GM23248 (cell line): Measurements from ENCODE around the gene ADGRG1.

Experiments used
- EZH2 ChIP-seq: fragments of 200-600 bp; sonication (generic); IDR thresholded peaks from 2 replicates; pipeline ENCODE4 v1.6.1; 2018; ENCODE audit warnings: antibody characterized with exemption, mild to moderate bottlenecking; ENCODE audit not compliant: insufficient read depth, poor library complexity, severe bottlenecking
- EZH2phosphoT487 ChIP-seq: fragments of 200-600 bp; sonication (generic); IDR thresholded peaks from 2 replicates; pipeline ENCODE4 v1.6.1; 2018; ENCODE audit warnings: antibody characterized with exemption, moderate library complexity, mild to moderate bottlenecking, low read depth; ENCODE audit not compliant: insufficient read depth

GRCh38 chr16:57682809-57683635 is 54.6 kb downstream of the ADGRG1 start:
- no peak for TF ChIP-seq EZH2
- TF ChIP-seq EZH2phosphoT487: no peak
